CD4-positive, alpha-beta T cell treated with Interferon alpha-2 for 1 hour (primary cell): Measurements from ENCODE around the gene UBQLN2.
"Not testable (repeated sequence)": the region's sequence is repeated elsewhere in the genome, so short reads cannot be mapped to it uniquely, and the experiment has no call there.

Source experiments
- DNase-seq, 2 donors: peaks; one replicate each; pipeline ENCODE4 v3.0.0-alpha.2; 2020 to 2022

Gene UBQLN2

DNA sequence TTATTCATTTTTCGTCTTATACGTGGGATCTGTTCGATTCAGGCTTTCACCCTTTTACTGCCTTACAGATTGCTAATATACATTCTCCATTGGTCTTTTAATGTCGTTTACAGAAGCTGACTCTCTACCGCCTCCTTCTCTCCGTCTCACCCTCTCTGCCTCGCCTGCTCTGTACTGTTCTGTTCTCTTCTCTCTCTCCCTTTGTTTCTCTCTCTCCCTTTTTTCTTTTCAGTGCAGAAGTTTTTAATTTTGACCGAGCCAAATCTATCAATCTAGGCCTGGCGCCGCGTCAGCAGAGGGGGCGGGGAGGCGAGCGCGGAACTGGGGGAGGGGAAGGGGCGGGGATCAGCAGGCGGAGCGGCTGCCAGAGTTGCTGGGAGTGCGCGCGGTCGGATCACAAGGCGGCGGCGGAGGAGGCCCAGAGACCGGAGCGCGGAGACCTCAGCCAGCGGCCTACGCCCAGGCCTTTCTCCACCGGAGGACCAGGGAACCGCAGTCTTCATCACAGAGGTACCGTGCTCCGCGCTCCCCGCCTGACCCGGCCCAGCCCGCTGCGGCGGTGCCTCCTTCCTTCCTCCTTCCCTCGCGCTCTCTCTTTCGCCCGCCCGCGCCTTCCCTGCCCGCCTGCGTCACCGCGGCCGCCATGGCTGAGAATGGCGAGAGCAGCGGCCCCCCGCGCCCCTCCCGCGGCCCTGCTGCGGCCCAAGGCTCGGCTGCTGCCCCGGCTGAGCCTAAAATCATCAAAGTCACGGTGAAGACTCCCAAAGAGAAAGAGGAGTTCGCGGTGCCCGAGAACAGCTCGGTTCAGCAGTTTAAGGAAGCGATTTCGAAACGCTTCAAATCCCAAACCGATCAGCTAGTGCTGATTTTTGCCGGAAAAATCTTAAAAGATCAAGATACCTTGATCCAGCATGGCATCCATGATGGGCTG, at the start of gene UBQLN2:
UBQLN2 (plus strand) TSS at position 397 of the 931 bp plus-strand sequence; CDS start at position 644, 247 bp downstream.
- DNase-seq: peak; percentile 78 to 85

DNA sequence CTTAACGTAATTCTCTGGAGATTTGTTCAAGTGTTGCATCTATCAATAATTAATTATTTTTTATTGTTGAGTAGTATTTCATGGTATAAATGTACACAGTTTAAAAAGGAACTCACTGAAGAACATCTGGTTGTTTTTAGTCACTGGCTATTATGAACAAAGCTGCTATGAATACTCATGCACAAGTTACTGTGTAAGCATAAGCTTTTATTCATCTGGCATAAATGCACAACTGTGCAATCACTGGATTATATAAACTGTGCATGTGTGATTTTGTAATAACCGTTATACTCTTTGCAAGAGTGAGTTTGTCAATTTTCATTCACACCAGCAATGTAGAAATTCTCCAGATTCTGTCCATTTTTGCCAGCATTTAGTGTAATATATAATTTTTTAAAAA, 43.8 kb upstream of the UBQLN2 start:
- DNase-seq: no peak

DNA sequence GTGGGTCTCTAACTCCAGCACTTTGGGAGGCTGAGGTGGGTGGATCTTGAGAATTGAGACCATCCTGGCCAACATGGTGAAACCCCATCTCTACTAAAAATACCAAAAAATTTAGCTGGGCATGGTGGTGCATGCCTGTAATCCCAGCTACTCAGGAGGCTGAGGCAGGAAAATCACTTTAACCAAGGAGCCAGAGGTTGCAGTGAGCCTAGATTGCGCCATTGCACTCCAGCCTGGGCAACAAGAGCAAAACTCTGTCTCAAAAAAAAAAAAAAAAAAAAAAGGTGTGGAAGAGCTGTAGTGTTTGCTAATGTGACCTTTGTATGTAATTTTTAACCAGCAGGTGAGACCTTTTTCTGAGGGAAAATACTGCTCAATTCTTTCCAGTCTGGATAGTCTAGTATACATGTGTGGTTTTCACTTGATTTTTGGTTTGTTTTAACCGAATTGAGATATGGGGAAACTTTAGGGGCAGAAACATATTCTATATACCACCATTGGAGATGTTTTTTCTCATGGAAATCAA, 33.9 kb upstream of the UBQLN2 start:
- not testable (repeated sequence) for DNase-seq

- DNase-seq: no peak
Measured at GRCh38 chrX:56530011-56530410, 33.4 kb upstream of the UBQLN2 start.

GRCh38 chrX:56550667-56551066, 12.8 kb upstream of the UBQLN2 start:
- DNase-seq: no peak

GRCh38 chrX:56554870-56555269, 8.6 kb upstream of the UBQLN2 start:
- no peak for DNase-seq

DNA sequence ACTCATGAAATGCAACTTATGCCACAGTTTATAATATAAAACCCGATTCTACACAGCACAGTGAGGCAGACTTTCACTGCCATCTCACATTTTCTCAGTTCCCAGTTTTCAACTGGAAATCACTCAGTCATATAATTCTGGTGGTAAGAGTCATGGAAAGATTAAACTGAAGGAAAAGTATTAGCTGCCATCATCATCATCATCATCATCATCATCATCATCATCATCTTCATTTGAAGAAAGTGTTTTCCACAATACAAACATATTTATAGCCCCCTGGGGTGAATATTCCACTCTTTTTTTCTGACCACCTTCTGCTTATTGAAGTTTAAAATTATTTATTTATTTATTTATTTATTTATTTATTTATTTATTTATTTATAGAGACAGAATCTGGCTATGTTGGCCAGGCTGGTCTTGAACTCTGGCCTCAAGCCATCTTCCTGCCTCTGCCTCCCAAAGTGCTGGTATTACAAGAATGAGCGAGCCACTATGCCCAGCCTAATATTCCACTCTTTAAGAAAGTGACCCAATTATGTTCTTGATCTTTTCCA, 6.0 kb upstream of the UBQLN2 start:
- DNase-seq: no peak

GRCh38 chrX:56564164-56564885, 898 bp downstream of the UBQLN2 start:
- DNase-seq: peak; percentile 19 to 28

DNA sequence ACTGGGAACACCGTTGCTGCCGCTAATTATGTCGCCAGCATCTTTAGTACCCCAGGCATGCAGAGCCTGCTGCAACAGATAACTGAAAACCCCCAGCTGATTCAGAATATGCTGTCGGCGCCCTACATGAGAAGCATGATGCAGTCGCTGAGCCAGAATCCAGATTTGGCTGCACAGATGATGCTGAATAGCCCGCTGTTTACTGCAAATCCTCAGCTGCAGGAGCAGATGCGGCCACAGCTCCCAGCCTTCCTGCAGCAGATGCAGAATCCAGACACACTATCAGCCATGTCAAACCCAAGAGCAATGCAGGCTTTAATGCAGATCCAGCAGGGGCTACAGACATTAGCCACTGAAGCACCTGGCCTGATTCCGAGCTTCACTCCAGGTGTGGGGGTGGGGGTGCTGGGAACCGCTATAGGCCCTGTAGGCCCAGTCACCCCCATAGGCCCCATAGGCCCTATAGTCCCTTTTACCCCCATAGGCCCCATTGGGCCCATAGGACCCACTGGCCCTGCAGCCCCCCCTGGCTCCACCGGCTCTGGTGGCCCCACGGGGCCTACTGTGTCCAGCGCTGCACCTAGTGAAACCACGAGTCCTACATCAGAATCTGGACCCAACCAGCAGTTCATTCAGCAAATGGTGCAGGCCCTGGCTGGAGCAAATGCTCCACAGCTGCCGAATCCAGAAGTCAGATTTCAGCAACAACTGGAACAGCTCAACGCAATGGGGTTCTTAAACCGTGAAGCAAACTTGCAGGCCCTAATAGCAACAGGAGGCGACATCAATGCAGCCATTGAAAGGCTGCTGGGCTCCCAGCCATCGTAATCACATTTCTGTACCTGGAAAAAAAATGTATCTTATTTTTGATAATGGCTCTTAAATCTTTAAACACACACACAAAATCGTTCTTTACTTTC, 1.8 kb downstream of the UBQLN2 start:
- no peak for DNase-seq

GRCh38 chrX:56569378-56570057, 6.1 kb downstream of the UBQLN2 start:
- DNase-seq: no peak

DNA sequence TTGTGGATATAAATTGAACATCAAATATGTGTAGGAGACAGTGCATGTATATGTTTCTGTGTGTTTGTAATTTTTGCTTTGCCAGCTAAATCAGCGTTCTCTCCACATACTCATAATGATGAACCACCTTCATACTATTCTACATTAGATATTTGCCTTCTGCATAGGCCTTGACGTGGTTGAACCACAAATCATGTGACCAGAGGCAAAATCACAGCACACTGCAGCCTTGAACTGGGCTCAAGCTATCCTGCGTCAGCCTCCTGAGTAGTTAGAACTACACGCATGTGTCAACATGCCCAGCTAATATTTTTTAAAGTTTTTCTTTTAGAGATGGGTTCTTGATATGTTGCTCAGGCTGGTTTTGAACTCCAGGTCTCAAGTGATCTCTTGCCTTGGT, 9.5 kb downstream of the UBQLN2 start:
- no peak for DNase-seq

GRCh38 chrX:56574861-56575260, 11.4 kb downstream of the UBQLN2 start:
- no peak for DNase-seq

- DNase-seq: no peak
Measured at GRCh38 chrX:56576721-56577120, 13.3 kb downstream of the UBQLN2 start.

- no peak for DNase-seq
Measured at GRCh38 chrX:56588397-56589188, 25.2 kb downstream of the UBQLN2 start.

DNA sequence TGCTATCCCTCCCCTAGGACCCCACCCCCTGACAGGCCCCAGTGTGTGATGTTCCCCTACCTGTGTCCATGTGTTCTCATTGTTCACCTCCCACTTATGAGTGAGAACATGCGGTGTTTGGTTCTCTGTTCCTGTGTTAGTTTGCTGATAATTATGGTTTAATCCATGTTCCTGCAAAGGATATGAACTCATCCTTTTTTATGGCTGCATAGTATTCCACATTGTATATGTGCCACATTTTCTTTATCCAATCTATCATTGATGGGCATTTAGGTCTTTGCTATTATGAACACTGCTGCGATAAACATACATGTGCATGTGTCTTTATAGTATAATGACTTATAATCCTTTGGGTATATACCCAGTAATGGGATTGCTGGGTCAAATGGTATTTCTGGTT, 28.4 kb downstream of the UBQLN2 start:
- DNase-seq: not testable (repeated sequence)

- DNase-seq: no peak
Measured at GRCh38 chrX:56600141-56600540, 36.7 kb downstream of the UBQLN2 start.

GRCh38 chrX:56600987-56601386, 37.6 kb downstream of the UBQLN2 start:
- no peak for DNase-seq

GRCh38 chrX:56615282-56615681, 51.9 kb downstream of the UBQLN2 start:
- no peak for DNase-seq
